AG04449 (cell line): ENCODE data around the gene IGF2R.

Source experiments
- CTCF ChIA-PET: fragments of 350-600 bp; formaldehyde crosslinking; extraction: SDS; loops from one replicate; lab custom pipeline; 2021; ENCODE audit warnings: antibody characterized with exemption; lab: Yijun Ruan, JAX
- POLR2A ChIA-PET: fragments of 400-600, 350-600 bp; formaldehyde crosslinking; extraction: SDS; loops from one replicate; lab custom pipeline; 2020; ENCODE audit warnings: antibody characterized with exemption, inconsistent platforms; lab: Yijun Ruan, JAX
- DNase-seq: peaks from one replicate; pipeline ENCODE4 v3.0.0-alpha.2; 2010; ENCODE audit warnings: low read depth, low spot score
- H3K4me3 ChIP-seq: 2 replicates; pipeline ENCODE4 v1.5.1; 2011; ENCODE audit warnings: low read depth, mild to moderate bottlenecking, control low read depth, low read length
- TF ChIP-seq, protein P1 (sequence below): IDR thresholded peaks from one replicate; pipeline ENCODE4 v1.5.1; 2011; ENCODE audit warnings: mild to moderate bottlenecking, moderate library complexity, low read length, control low read depth, inconsistent platforms; ENCODE audit not compliant: insufficient read depth; ENCODE audit errors: missing control alignments

IGF2R gene

GRCh38 chr6:160128125-160128683 is 159.3 kb downstream of the IGF2R start:
- CTCF ChIA-PET, result interaction anchor here (0.7 to 3.3 kb wide), 3 partner anchors 10 to 406 kb away, joined by 3 to 19 read pairs (median 3); no protein-coding TSS in a partner anchor

DNA sequence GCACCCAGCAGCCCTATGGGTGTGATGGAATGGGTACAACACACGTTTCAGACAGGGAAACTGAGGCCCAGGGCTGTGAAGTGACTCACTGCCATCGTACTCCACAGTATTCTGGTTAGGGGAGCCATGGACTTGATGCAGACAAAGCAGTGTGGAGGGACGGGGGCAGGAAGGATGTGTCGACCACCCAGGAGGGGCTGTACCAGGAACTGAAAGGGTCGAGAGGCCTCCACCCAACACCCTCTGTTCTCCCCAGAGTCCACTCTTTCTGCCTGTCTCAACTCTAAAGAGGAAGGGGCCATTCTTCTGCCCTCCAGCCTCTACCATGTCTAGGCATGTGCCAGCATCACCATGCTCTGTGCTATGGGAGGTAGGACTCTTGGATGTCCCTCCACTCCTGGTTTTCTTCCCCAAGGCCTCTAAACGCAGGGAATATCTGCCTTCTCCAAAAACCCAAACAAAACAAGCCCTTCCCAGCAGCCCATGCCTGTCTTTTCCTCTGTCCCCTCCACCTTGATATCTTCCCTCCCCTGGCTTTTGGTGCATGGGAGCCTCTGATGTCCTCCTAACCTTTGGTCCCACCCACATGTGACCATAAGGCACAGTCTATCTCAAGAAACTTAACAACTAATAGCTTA is 160.1 kb downstream of the IGF2R start:
- ChIA-PET POLR2A (no interaction called here), CTCF (interaction anchor here (0.6 to 3.3 kb wide), 3 partner anchors 9 to 327 kb away, joined by 3 to 19 read pairs (median 5); no protein-coding TSS in a partner anchor)
- no peak overlapping the region for H3K4me3 ChIP-seq
- TF ChIP-seq, protein P1, sequence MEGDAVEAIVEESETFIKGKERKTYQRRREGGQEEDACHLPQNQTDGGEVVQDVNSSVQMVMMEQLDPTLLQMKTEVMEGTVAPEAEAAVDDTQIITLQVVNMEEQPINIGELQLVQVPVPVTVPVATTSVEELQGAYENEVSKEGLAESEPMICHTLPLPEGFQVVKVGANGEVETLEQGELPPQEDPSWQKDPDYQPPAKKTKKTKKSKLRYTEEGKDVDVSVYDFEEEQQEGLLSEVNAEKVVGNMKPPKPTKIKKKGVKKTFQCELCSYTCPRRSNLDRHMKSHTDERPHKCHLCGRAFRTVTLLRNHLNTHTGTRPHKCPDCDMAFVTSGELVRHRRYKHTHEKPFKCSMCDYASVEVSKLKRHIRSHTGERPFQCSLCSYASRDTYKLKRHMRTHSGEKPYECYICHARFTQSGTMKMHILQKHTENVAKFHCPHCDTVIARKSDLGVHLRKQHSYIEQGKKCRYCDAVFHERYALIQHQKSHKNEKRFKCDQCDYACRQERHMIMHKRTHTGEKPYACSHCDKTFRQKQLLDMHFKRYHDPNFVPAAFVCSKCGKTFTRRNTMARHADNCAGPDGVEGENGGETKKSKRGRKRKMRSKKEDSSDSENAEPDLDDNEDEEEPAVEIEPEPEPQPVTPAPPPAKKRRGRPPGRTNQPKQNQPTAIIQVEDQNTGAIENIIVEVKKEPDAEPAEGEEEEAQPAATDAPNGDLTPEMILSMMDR, result no peak
- no peak for DNase-seq

More at GRCh38 chr6:160128125-160128683, 159.3 kb downstream of the IGF2R start:
- no peak overlapping the region for H3K4me3 ChIP-seq
- POLR2A ChIA-PET, result no interaction called here
- TF ChIP-seq, protein P1, result no peak
- DNase-seq, result no peak

GRCh38 chr6:160129881-160130615 is 161.2 kb downstream of the IGF2R start:
- no peak overlapping the region for H3K4me3 ChIP-seq
- POLR2A ChIA-PET, result no interaction called here
- DNase-seq, result no peak
- CTCF ChIA-PET, result interaction anchor here (0.6 to 3.3 kb wide), 3 partner anchors 8 to 326 kb away, joined by 3 to 19 read pairs (median 5); no protein-coding TSS in a partner anchor
- TF ChIP-seq, protein P1, result no peak

GRCh38 chr6:160130729-160131484 is 162.0 kb downstream of the IGF2R start:
- CTCF ChIA-PET, result no interaction called here
- no peak for DNase-seq
- TF ChIP-seq, protein P1, result no peak
- no peak overlapping the region for H3K4me3 ChIP-seq
- POLR2A ChIA-PET, result no interaction called here

DNA sequence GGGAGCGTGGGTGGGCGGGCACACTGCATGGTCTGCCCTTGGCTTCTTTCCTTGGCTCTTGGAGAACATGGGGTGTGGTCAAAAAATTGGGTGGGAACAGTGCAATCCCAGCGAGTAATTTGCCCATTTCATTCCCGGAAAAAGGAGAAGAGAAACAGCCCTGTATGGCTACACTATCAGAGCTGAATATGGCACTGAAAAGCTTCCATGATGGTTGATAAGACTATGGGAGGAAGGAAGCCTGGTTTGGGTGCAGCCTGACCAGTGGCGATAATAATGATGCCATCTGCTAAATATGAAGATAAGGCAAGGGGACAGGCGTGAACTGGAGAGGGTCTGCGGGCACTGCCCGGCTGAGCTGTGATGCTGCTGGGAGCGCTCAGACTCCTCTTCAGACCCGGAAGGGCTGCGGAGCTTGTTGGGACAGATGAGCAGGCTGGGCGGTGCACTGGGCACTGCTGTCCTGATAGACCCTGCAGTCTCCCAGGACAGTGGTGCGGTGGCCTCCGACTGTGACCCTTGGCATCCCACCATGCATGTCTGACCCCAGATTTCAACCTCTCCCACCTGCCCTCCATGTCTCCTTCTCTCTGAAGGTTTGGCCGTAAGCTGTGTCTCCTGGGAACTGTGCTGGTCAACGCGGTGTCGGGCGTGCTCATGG is 162.9 kb downstream of the IGF2R start:
- ChIA-PET POLR2A (no interaction called here), CTCF (no interaction called here)
- no peak overlapping the region for H3K4me3 ChIP-seq
- no peak for DNase-seq
- TF ChIP-seq, protein P1, result no peak
